HG03025 (cell line): ENCODE results near the gene FBXL22.

Source experiments
- ATAC-seq: cut with Tn5 transposase; IDR thresholded peaks from one replicate; pipeline ENCODE4 v1.9.1; 2021; ENCODE audit warnings: mild to moderate bottlenecking, moderate library complexity; ENCODE audit not compliant: unreplicated experiment, low FRiP score

The FBXL22 gene, protein sequence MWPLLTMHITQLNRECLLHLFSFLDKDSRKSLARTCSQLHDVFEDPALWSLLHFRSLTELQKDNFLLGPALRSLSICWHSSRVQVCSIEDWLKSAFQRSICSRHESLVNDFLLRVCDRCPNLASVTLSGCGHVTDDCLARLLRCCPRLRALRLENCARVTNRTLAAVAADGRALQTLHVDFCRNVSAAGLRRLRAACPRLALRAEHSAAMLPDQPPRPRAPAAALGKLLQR

DNA sequence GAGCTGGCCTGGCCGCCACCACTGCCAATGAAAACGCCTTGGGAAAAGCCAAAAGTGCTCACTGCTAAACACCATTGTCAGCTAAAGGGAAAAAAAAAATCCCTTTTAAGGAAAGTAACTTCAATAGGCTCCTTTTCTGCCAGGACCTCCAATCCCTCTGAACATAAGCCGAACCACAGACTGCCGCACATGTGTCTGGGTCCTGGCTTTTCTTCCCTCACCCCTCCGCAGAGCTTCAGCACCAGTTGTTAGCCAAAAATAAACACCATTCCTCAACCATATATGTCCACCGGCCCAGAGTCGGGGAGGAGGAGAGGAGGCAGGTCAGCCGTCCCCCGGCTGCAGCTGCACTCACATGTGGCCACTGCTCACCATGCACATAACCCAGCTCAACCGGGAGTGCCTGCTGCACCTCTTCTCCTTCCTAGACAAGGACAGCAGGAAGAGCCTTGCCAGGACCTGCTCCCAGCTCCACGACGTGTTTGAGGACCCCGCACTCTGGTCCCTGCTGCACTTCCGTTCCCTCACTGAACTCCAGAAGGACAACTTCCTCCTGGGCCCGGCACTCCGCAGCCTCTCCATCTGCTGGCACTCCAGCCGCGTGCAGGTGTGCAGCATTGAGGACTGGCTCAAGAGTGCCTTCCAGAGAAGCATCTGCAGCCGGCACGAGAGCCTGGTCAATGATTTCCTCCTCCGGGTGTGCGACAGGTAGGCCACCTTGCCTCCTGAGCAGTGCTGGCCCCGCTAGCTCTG, at the start of gene FBXL22:
TSS of gene FBXL22 (plus strand) at position 350 of the 753 bp plus-strand sequence. CDS start at position 356, 6 bp downstream.
- ATAC-seq, result no peak

DNA sequence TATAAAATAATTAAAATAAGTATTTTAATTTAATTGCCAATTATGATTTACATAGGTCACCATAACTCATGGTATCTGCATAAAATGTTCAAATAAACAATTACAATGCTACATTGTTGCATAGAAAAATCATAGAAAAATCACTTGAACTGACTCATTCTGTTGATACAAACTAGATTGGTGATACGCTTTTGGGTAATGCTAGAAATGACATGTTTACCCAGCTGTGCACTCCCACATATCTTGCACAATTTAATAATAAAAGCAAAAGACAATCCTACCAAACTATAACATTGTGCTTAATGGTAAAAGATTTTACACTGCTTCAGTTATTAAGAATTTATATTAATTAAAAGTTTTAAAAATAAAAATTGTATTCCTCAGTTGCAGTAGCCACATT, 45.8 kb upstream of the FBXL22 start:
- ATAC-seq, result no peak

DNA sequence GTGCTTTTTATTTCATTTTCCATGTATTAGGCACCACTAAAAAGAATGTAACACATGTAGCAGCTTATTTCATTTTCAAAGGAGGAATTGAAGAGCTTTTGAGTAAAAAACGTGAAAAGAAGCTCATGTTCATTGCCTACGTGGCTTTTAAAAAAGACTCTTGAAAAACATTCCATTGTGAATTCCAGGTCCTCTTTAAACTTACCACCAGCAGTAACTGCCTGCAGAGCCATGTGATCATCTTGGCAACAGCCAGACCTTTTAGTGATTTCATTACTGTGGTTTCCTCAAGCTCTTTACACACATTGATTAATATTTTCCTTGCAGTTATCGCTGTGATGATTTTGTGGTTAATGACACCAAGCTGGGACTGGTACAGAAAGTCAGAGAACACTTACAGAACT, 43.8 kb upstream of the FBXL22 start:
- no peak for ATAC-seq

DNA sequence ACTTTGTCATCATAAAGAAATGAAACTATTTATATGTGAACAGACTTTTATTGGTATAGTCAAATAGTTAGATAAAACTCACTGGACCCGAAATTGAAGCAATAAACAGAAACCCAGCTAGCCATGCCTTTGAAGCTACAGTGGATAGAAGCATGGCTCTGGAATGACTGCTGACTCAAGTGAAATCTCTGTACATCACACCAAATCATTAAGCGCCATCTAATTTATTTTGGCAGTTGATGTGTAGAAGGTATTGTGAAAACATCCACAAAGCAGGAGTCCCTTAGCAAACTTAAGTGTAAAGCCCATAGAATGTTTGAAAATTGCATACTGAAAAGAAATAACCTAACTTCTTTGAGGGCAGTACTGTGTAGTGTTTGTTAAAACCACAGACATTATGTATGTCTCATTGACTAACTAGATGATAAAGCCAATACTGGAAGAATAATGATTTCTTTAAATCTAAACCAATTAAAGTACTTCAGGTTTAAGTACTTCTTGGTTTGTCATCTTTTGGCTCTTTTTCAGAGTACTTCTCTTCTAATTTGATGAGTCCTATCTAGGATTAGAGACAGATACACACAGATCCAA, 42.8 kb upstream of the FBXL22 start:
- no peak for ATAC-seq

DNA sequence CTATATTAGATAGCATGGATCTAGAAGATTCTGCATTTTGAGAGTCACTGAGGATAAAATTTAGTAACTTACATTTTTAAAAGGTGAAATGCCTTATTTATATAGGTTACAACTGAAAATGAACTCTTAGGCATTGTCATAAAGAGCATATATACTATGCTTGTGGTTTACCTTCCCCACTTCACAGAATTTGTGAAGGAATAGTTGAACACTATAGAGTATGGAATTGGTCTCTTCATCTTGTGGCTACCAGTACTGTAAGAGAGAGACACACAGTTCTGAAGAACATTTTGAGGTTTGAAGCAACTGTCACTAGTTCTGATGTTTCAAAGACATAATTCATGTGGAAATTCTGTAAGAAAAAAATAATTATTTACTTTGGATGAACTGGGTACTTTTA, 41.7 kb upstream of the FBXL22 start:
- no peak for ATAC-seq

DNA sequence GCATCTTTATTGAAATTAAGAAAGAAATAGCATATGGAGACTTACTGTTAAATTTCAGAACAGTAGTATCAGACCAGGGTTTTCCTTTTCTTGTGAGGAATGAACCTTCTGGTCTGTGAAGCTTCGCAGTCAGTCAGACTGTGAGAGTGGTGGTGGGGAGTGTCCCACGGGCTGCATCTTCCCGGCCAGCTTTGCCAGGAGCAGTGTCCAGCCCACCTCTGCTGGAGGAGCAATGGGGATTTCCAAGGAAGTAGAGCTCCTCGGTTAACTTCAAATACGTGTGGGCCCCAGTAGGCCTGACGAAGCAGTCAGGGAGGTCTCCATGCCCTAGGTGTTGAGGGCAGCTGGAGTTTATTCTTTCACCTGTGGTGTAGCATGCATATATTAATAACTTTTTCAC, 40.9 kb upstream of the FBXL22 start:
- no peak for ATAC-seq

DNA sequence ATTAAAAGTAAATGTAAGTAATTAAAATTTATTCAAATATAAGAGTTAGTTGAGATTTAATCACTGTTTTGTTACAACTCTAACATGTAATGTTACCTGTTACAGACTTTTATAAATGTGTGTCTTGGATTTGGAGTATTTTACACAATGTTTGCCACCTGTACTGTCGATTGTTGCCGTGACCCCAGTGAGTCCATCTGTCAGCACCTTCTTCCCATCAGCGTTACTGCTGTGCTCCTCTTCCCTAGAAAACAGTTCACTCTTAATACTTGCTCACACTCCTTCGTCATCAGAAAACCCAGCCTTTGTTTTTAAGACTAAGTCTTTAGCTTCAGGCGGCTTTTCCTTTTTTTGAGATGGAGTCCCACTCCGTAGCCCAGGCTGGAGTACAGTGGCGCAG, 40.5 kb upstream of the FBXL22 start:
- ATAC-seq, result no peak

DNA sequence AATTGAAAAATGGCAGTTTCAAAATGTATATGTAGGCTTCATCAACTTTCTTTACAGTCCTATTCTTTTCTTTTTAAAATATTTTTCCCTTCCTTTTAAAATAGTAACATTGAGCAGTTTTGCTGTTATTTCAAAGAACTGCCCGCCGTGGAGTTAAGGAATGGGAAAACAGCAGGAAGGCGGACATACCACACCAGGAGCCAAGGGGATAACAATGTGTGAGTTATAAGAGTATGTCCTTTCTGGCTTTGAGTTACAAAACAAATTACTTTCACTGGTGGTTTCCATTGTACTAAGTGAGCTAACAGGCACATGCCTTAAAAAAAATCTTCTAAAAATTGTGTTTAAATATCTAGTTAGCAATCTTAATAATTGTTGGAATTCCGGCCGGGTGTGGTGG, 37.4 kb upstream of the FBXL22 start:
- no peak for ATAC-seq

DNA sequence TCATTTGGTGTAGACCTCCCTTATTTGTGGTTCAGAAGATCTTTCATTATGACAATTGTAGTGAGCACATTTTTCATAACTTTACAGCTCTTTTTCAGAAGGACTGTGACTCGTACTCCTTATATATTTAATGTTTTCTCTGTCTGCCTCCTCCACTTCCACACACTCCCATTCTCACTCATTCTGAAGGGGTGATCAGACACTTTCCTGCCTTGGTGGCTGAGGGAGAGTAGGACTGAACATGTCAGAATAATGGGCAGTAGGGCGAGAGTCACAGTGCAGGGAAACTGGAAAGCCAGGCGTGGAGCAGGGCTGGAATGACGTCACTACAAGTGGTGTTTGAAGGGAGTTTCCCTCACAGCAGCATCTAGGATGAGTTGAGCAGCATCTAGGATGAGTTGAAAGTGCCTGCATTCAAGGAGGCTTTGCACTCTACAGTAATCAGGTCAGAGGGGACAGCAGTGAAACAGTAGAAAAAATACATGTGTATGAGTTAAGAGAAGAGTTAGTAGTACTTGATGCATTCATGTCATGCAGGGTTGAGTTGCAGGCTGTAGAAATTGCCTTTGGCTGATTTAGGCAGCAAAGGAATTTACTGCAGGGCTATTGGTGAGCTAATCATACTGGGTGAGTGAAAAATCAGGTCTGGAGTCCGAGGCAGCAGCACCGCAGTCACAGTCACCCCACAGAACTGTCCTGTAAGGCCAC, 36.3 kb upstream of the FBXL22 start:
- ATAC-seq, result no peak

DNA sequence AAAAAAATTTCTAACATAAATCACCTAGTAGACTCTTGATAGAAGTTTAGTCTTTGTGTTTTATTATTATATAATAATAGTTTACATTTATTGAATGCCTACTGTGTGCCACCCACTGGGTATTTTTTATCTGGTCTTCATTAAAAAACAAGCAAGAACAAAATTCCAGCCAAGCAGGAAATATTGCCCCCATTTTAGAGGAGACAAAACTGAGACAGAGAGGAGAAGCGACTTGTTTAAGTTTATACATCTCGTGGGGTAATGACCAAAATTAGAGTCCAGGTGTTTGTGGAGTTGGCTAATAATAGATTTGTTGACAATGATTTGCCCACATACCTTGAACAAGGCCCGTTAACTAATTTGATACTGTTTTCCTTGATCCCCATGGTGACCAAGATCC, 33.1 kb upstream of the FBXL22 start:
- ATAC-seq, result no peak

DNA sequence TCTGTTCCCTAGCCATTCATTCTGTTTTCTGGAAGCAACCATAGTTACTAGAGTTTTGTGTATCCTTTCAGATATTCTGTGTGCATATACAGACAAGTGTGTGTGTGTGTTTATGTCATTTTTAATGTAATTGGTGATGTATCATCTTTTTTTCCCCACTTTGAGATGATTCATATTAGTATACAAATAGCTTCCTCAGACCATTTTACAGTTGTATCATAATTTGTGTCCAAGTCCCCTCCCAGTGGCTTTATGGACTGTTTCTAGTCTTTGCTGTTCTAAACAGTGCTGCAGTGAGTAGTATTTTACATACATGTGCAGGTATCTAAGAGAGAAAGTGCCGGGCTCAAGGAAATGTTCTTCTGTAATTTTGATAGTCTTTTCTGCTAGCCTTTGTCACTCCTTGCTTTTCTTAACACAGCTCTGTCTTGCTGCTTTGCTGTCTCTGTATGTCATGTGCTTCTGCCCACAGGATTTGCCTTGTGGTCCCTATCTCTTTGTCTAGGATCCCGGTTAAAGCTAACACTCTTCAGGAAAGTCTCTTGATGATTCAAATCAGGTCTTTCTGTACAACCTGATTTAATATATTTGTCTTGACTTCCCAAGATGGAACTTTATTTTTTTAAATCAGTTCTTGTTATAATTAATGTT, 31.5 kb upstream of the FBXL22 start:
- ATAC-seq, result no peak

DNA sequence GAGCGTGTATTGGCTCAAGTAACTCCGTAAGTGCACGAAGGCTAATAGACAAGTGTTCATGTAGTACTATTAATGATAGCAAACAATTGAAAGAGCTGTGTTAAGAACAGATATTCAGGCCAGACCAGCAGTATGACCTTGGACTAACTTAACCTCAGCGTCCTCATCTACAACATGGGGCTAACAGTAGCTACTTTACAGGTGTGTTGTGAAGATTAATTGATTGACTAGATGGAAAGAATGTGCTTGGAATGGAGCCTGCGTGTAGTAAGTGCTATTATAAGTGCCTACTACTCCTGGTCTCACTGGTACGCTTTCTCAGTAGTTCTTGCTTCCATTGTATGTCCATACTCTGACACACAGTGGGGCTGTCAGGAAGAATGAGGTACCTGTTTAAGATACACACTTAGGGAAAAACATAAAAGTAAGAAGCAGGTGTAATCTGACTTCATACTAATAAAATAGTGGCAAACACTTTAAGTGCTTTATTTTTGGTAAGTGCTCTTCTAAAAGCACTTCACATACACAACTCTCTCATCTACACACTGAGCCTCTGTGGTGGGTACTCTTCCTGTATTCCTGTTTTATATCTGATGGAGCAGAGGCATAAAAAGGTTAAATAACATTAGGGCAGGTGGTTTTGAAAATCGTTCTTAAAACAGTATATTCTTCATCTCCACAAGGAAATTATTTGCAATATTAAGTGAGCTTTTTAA, 24.3 kb upstream of the FBXL22 start:
- ATAC-seq, result no peak

DNA sequence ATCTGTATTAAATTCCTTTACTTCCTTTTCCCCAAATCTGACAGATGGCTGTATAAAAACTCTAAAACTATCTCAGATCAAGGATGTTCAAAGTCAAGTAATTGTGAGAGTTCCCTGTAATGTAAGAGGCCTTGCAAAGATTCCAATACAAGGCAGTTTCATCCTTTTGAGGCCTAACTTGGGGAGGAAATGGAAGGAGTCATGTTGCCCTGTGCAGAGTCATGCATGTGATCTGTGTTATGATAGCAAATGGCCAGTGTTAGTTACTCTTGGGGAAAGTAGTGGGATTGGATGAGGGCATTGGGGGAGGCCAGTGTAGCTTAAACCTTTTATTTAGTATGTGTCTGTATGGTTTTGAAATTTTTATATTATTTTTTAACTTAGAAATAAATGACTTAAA, 23.7 kb upstream of the FBXL22 start:
- ATAC-seq, result no peak

DNA sequence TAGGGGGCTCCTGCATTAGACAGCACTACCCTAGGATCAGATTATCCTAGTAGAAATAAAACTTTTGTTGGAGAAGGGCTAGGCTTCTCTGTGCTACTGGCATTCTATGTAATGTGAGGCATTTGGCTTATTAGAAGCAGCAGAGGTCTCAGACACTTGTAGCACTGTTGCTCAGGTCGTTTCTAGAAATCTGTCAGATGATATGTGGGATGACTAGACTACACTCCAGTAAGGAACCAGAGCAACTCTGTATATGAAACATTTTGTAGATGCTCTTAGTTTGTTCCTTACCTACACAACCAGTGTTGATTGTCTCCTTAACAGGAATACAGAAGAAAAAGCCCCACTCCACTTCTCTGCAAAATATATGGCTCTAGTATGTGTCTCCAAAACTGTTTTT, 21.9 kb upstream of the FBXL22 start:
- no peak for ATAC-seq

DNA sequence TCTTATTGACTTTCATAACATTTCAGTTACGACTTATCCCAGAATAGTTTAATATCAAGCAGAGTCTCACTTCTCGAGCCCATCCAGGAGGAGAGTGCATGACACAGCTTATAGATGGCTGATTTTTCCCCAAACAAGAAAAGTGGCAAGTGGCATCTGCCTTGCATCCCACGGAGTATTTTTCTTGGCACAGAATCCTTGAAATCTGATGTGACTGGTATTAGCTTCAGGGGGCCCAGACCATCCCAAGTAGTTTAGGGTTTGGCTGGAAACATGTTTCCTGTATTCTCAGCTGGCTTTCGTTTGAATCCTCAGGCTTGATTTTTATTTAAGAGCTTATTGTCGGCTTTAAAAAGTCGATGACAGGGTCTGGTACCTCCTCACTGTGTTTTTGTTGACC, 20.7 kb upstream of the FBXL22 start:
- no peak for ATAC-seq

DNA sequence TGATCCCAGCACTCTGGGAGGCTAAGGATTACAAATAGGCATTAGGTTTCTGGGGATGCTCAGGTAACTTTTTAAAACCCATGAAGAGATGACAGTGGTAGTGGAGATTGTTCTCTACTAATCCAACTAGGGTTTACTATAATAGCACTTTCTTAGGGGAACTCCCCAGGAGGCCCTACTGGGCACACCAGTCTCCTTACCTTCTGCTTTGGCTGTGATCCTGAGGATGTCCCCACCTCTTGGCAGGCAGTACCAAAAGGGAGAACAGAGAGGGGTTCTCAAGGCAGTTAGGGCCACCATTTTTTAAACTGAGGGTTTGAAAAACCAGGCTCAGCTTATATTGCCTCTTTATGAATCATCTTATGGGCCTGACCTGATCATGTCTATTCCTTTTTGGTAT, 15.0 kb upstream of the FBXL22 start:
- no peak for ATAC-seq

DNA sequence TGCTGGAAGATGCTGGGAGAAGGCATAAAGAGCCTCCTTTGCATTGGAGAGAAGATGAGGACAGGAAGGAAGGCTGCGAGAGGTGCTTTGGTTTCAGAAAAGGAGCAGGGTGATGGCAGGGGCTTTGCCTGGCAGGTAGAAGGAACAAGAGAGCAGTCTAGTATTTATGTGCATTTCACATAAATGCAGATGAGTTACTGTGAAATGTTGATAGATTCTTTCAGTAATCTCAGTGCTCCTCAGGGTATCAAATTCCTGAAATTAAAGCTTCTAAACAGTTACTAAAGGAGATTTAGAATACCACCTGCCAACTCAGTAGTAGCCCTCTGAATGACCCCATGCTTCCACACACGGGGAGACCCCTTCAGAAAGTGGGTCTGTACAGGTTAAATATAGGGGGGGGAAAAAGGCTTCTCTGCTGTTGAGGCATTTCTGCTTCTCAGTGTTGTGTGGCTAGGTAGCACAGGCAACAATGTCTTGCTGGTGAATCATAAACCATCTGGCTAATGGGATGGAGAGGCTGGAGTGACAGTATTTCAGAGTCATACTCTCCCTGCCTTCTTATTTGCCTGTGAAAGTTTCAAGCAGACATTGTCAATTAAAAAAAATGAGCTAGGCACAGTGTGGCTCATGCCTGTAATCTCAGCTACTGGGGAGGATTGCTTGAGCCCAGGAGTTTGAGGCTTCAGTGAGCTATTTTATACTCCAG, 14.3 kb upstream of the FBXL22 start:
- no peak for ATAC-seq

DNA sequence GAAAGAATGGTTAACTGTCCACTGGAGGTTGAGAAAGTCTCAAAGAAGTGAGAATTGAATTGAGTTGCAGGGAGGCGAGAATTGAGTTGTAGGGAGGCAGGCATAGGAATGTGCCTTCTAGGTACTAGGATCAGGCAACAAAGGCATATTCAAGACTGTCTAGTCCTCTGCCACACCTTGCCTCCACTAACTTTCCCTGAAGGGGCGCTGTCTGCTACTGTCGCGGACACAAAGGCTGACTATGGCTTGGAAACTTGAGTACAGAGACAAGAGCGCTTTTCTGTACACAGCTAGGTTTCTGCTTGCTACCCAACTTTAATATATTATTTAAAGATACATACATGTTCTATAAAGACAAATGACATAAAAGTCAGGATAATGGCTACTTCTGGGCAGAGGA, 10.4 kb upstream of the FBXL22 start:
- ATAC-seq, result no peak

DNA sequence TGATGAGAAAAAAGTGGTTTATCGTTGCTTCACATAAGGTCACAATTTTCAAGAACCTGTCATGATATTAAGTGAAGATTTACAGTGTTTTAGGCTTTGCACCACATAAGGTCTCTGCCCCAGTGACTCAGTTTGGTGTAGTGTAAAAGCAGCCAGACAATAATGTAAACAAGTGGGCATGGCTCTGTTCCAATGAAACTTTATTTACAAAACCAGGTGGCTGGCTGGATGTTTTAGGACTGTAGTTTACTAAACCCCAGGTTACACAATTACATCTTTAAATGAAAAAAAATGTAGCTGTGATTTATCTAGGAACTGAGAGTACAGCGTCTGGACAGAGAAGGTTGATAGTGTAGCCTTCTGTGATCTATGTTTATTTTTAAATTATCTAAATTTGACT, 9.7 kb upstream of the FBXL22 start:
- ATAC-seq, result no peak

DNA sequence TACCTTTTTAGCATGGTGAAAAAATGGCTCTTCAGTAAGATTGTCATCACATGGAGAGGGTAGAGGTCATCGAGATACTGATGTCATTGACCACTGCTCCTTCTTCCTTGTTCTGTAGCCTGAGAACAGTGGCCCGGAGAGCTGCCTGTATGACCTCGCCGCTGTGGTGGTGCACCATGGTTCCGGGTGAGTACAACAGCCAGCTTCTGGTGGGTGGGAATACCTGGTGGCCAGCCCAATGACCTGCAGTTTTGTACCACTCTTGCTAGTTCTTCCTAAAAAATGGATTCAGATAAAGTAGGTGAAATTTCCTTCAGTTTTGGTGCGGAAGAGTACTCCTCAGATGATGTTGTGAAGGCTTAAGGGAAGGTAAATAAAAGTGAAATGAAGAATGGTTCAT, 8.4 kb upstream of the FBXL22 start:
- ATAC-seq, result no peak
